Subcutaneous abdominal adipose tissue (tissue), 5 donors: ENCODE data around the gene DHX30.
"Not testable (repeated sequence)": the region's sequence is repeated elsewhere in the genome, so short reads cannot be mapped to it uniquely, and the experiment has no call there.

Experiments
- H3K27ac ChIP-seq: one replicate; pipeline ENCODE4 v1.7.0; 2013; ENCODE audit warnings: low read depth, mild to moderate bottlenecking, inconsistent platforms, low read length, moderate library complexity
- H3K27me3 ChIP-seq, 5 donors: one replicate each; pipeline ENCODE4 v1.7.0; 2013; ENCODE audit warnings: low read length in 5 of 5, inconsistent platforms in 1 of 5; ENCODE audit not compliant: control insufficient read depth in 5 of 5, insufficient read depth in 4 of 5
- H3K36me3 ChIP-seq, 5 donors: one replicate each; pipeline ENCODE4 v1.7.0; 2013; ENCODE audit warnings: low read length in 5 of 5; ENCODE audit not compliant: control insufficient read depth in 5 of 5, insufficient read depth in 5 of 5
- H3K4me1 ChIP-seq, 5 donors: one replicate each; pipeline ENCODE4 v1.7.0; 2013; ENCODE audit warnings: low read length in 5 of 5, mild to moderate bottlenecking in 3 of 5, moderate library complexity in 1 of 5; ENCODE audit not compliant: control insufficient read depth in 5 of 5, insufficient read depth in 5 of 5
- H3K4me3 ChIP-seq, 5 donors: one replicate each; pipeline ENCODE4 v1.7.0; 2013; ENCODE audit warnings: low read length in 5 of 5, low read depth in 1 of 5
- H3K9ac ChIP-seq, 5 donors: one replicate each; pipeline ENCODE4 v1.7.0; 2013; ENCODE audit warnings: low read length in 5 of 5, mild to moderate bottlenecking in 4 of 5, moderate library complexity in 3 of 5
- H3K9me3 ChIP-seq, 5 donors: one replicate each; pipeline ENCODE4 v1.7.0; 2013; ENCODE audit warnings: low read length in 5 of 5; ENCODE audit not compliant: control insufficient read depth in 5 of 5
- donor health status: healthy.
- donor health status: healthy.
- donor health status: healthy.
- donor health status: healthy.
- donor health status: healthy.

Gene DHX30

GRCh38 chr3:47877719-47878118 lies 74.8 kb downstream of the DHX30 start:
- Histone ChIP-seq H3K4me3 (no peak overlapping the region), H3K9me3 (no peaks in the 10 kb centered on the region), H3K27me3 (no peaks in the 10 kb centered on the region), H3K4me1 (peaks cover 0 to 10% (median 0%) of the 10 kb centered on the region in 5 donors), H3K36me3 (peaks cover 21 to 23% (median 22%) of the 10 kb centered on the region in 5 donors), H3K9ac (peak overlapping the region in 1 of 5 donors; percentile 10), H3K27ac (peak overlapping the region; percentile 21)

- H3K27ac ChIP-seq: no peak overlapping the region
- no peaks in the 10 kb centered on the region for H3K27me3 ChIP-seq
- H3K9me3 ChIP-seq: no peaks in the 10 kb centered on the region
- peaks cover 5 to 22% (median 12%) of the 10 kb centered on the region in 5 donors for H3K36me3 ChIP-seq
- peaks cover 0 to 6% (median 0%) of the 10 kb centered on the region in 5 donors for H3K4me1 ChIP-seq
- H3K4me3 ChIP-seq: no peak overlapping the region
- no peak overlapping the region for H3K9ac ChIP-seq
Observed at GRCh38 chr3:47882338-47882737, 79.4 kb downstream of the DHX30 start.

GRCh38 chr3:47884603-47885002 lies 81.7 kb downstream of the DHX30 start:
- Histone ChIP-seq H3K9me3 (no peaks in the 10 kb centered on the region), H3K36me3 (peaks cover 5 to 17% (median 15%) of the 10 kb centered on the region in 5 donors), H3K4me3 (no peak overlapping the region), H3K9ac (no peak overlapping the region), H3K4me1 (peaks cover 0 to 7% (median 6%) of the 10 kb centered on the region in 5 donors), H3K27me3 (no peaks in the 10 kb centered on the region), H3K27ac (no peak overlapping the region)

DNA sequence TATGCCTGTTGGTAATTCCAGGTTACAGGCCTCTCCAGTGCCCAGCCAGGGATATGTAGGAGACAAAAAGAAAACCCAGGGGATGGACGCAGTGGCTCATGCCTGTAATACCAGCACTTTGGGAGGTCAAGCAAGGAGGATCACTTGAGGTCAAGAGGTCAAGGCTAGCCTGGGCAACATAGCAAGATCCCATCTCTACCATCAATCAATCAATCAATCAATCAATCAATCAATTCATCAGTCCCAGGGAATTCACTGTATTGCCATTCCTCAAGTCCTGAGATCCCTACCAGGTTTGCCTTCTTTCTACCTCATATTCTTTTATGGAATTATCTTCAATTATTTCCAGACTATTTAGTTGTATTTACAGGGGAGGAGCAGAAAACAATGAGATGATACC lies 82.2 kb downstream of the DHX30 start:
- Histone ChIP-seq H3K9ac (no peak overlapping the region), H3K27ac (no peak overlapping the region), H3K9me3 (no peaks in the 10 kb centered on the region), H3K4me1 (peaks cover 0 to 11% (median 9%) of the 10 kb centered on the region in 5 donors), H3K4me3 (no peak overlapping the region), H3K27me3 (no peaks in the 10 kb centered on the region), H3K36me3 (peaks cover 5 to 17% (median 15%) of the 10 kb centered on the region in 5 donors)

DNA sequence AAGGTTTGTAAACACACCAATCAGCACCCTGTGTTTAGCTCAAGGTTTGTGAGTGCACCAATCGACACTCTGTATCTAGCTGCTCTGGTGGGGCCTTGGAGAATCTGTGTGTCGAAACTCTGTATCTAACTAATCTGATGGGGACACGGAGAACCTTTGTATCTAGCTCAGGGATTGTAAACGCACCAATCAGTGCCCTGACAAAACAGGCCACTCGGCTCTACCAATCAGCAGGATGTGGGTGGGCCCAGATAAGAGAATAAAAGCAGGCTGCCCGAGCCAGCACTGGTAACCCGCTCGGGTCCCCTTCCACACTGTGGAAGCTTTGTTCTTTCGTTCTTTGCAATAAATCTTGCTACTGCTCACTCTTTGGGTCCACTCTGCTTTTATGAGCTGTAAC lies 85.1 kb downstream of the DHX30 start:
- H3K27me3 ChIP-seq, H3K4me3 ChIP-seq, H3K9ac ChIP-seq, H3K9me3 ChIP-seq, H3K27ac ChIP-seq: not testable (repeated sequence)
- peaks cover 12 to 33% (median 21%) of the 10 kb centered on the region in 5 donors for H3K36me3 ChIP-seq
- H3K4me1 ChIP-seq: peaks cover 2 to 32% (median 21%) of the 10 kb centered on the region in 5 donors

GRCh38 chr3:47888986-47889757 lies 86.2 kb downstream of the DHX30 start:
- Histone ChIP-seq H3K9ac (no peak overlapping the region), H3K4me1 (peaks cover 2 to 35% (median 21%) of the 10 kb centered on the region in 5 donors), H3K4me3 (no peak overlapping the region), H3K27me3 (no peaks in the 10 kb centered on the region), H3K9me3 (no peaks in the 10 kb centered on the region), H3K36me3 (peaks cover 11 to 32% (median 23%) of the 10 kb centered on the region in 5 donors), H3K27ac (no peak overlapping the region)

DNA sequence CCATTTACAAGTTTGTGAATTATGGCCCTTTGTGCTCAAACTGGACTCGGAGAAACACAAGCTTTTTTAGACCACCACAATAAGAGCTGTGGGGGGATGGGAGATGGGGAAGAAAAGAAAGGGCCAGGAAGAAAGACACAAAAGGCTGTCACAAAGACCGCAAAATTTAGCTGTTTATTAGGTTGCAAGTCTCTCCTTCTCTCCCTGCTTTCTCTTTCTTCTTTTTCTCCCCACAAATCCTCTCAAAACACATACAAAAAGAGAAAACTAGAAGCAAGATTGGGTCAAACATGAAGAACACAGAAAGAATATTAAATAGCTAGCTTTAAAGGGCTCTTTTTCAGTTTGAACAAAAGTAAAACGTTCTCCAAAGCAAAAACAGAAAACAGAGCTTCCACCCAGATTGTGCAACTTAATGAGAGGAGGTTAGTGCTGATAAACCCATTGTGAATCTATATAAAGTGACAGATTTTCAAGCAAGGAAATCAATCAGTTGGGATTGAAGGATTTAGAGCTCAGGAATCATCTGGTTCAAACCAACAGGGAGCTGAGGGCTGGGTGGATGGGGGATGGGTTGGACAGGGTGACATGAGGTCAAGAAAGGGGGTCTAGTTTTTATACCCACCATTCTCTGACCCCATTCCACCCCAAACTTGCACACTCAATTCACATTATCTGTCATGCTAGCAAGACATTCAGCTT lies 87.3 kb downstream of the DHX30 start:
- Histone ChIP-seq H3K4me3 (no peak overlapping the region), H3K36me3 (peaks cover 8 to 26% (median 15%) of the 10 kb centered on the region in 5 donors), H3K27me3 (no peaks in the 10 kb centered on the region), H3K9me3 (no peaks in the 10 kb centered on the region), H3K27ac (peak overlapping the region; percentile 12), H3K4me1 (peaks cover 2 to 35% (median 21%) of the 10 kb centered on the region in 5 donors), H3K9ac (peak overlapping the region in 2 of 5 donors; percentile 0 to 46)

DNA sequence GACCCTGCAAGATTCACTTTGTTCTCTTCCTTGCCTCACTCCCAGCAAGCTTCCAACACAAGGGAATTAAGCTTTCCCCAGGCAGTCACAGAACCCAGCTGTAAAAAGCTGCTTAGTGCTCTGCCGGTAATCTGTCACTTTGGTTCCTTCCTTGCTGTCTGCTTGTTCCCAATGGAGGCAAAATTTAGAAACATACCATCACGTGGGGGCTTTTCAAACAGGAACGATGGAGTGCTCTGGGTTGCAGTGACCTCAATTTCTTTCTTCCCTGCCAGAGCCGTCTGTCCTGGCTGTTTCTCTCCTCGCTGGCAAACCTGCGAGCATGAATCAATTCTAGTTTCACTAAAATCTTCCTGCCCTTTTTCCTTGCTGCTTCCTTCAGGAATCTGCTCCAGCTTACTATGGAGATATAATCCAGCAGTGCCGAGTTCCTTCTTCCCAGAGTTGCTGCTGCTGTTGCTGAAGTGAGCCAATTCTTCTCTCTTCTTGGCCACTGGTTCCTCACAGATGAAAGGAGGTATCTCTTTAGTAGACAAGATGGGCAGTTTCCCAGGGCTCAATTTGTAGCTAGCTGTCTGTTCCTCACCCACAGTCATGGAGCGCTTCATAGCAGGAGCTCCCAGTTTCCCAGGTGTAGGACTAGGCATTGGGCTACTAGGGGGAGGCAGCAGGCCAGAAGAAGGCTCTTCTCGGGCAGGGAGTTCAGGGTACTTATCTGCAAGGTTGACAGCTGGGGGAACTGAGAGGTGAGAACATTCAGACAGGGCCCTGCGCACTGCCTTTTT lies 88.1 kb downstream of the DHX30 start:
- no peak overlapping the region for H3K4me3 ChIP-seq
- no peaks in the 10 kb centered on the region for H3K9me3 ChIP-seq
- peaks cover 8 to 28% (median 21%) of the 10 kb centered on the region in 5 donors for H3K36me3 ChIP-seq
- H3K4me1 ChIP-seq: peaks cover 2 to 35% (median 21%) of the 10 kb centered on the region in 5 donors
- H3K27ac ChIP-seq: peak overlapping the region; percentile 25
- peak overlapping the region in 3 of 5 donors; percentile 0 to 59 (median 46) for H3K9ac ChIP-seq
- H3K27me3 ChIP-seq: no peaks in the 10 kb centered on the region

- Histone ChIP-seq H3K4me1 (peaks cover 2 to 35% (median 21%) of the 10 kb centered on the region in 5 donors), H3K27ac (peak overlapping the region; percentile 25), H3K4me3 (no peak overlapping the region), H3K27me3 (no peaks in the 10 kb centered on the region), H3K9ac (no peak overlapping the region), H3K9me3 (no peaks in the 10 kb centered on the region), H3K36me3 (peaks cover 10 to 28% (median 21%) of the 10 kb centered on the region in 5 donors)
Observed at GRCh38 chr3:47891613-47892005, 88.7 kb downstream of the DHX30 start.
